Activated T-helper 17 cell treated with anti-CD3 and anti-CD28 coated beads, Interleukin-2, amount 50 U/mL, for 72 hours (primary cell): Measurements from ENCODE around the gene CFAP99. TPM values are rescaled to one million over a fixed set of nuclear protein-coding genes. Genes with fewer than 3 reads are reported as not detected.

Experiments
- ATAC-seq: fragments of 150-1000 bp; cut with Tn5 transposase; replicated peaks from 2 replicates; pipeline ENCODE4 v1.10.0; 2021; ENCODE audit warnings: mild to moderate bottlenecking, moderate library complexity
- H3K27ac Mint-ChIP-seq: one replicate; pipeline ENCODE4 v1.8.0; 2022; ENCODE audit warnings: mixed read lengths
- H3K27me3 Mint-ChIP-seq: one replicate; pipeline ENCODE4 v1.8.0; 2022; ENCODE audit warnings: mixed read lengths
- H3K36me3 Mint-ChIP-seq: one replicate; pipeline ENCODE4 v1.8.0; 2022; ENCODE audit warnings: low read depth, mild to moderate bottlenecking, mixed read lengths
- H3K4me1 Mint-ChIP-seq: one replicate; pipeline ENCODE4 v1.8.0; 2022; ENCODE audit warnings: mixed read lengths
- H3K4me3 Mint-ChIP-seq: one replicate; pipeline ENCODE4 v1.8.0; 2022; ENCODE audit warnings: mild to moderate bottlenecking, mixed read lengths
- H3K9me3 Mint-ChIP-seq: one replicate; pipeline ENCODE4 v1.8.0; 2022; ENCODE audit warnings: mixed read lengths
- total RNA-seq, 2 donors: library from RNA; stranded (reverse); gene quantifications; one replicate each; pipeline ENCODE4 v1.2.3, GENCODE V29; 2022

Gene CFAP99
- total RNA-seq, 2 donors from 2014 or later = 0.11 to 0.26 TPM

- Mint-ChIP-seq H3K36me3 (no peaks in the 10 kb centered on the region), H3K4me3 (no peak overlapping the region), H3K9me3 (no peaks in the 10 kb centered on the region), H3K4me1 (no peaks in the 10 kb centered on the region), H3K27ac (no peak overlapping the region), H3K27me3 (no peaks in the 10 kb centered on the region)
- ATAC-seq = no peak
These were observed 31.0 kb downstream of the CFAP99 start for GRCh38 chr4:2449511-2450392.

- no peaks in the 10 kb centered on the region for H3K4me1 Mint-ChIP-seq
- H3K27me3 Mint-ChIP-seq = no peaks in the 10 kb centered on the region
- no peak for ATAC-seq
- H3K4me3 Mint-ChIP-seq = no peak overlapping the region
- H3K27ac Mint-ChIP-seq = no peak overlapping the region
- H3K36me3 Mint-ChIP-seq = no peaks in the 10 kb centered on the region
- no peaks in the 10 kb centered on the region for H3K9me3 Mint-ChIP-seq
These were observed 31.8 kb downstream of the CFAP99 start for GRCh38 chr4:2450394-2451035.

GRCh38 chr4:2451036-2451520 is 32.3 kb downstream of the CFAP99 start:
- H3K9me3 Mint-ChIP-seq = no peaks in the 10 kb centered on the region
- H3K27ac Mint-ChIP-seq = no peak overlapping the region
- no peaks in the 10 kb centered on the region for H3K36me3 Mint-ChIP-seq
- H3K4me1 Mint-ChIP-seq = no peaks in the 10 kb centered on the region
- no peak for ATAC-seq
- no peaks in the 10 kb centered on the region for H3K27me3 Mint-ChIP-seq
- no peak overlapping the region for H3K4me3 Mint-ChIP-seq

- Mint-ChIP-seq H3K36me3 (no peaks in the 10 kb centered on the region), H3K4me3 (no peak overlapping the region), H3K27ac (no peak overlapping the region), H3K9me3 (no peaks in the 10 kb centered on the region), H3K27me3 (no peaks in the 10 kb centered on the region), H3K4me1 (no peaks in the 10 kb centered on the region)
- no peak for ATAC-seq
These were observed 33.3 kb downstream of the CFAP99 start for GRCh38 chr4:2451821-2452785.

GRCh38 chr4:2457481-2458295 is 38.9 kb downstream of the CFAP99 start:
- Mint-ChIP-seq H3K4me1 (no peaks in the 10 kb centered on the region), H3K27me3 (no peaks in the 10 kb centered on the region), H3K27ac (no peak overlapping the region), H3K9me3 (no peaks in the 10 kb centered on the region), H3K4me3 (no peak overlapping the region), H3K36me3 (no peaks in the 10 kb centered on the region)
- no peak for ATAC-seq

GRCh38 chr4:2458546-2459491 is 40.1 kb downstream of the CFAP99 start:
- Mint-ChIP-seq H3K9me3 (no peaks in the 10 kb centered on the region), H3K4me3 (no peak overlapping the region), H3K27me3 (no peaks in the 10 kb centered on the region), H3K36me3 (no peaks in the 10 kb centered on the region), H3K27ac (no peak overlapping the region), H3K4me1 (no peaks in the 10 kb centered on the region)
- ATAC-seq = no peak

GRCh38 chr4:2459589-2460349 is 41.0 kb downstream of the CFAP99 start:
- Mint-ChIP-seq H3K27me3 (no peaks in the 10 kb centered on the region), H3K9me3 (no peaks in the 10 kb centered on the region), H3K4me1 (no peaks in the 10 kb centered on the region), H3K27ac (no peak overlapping the region), H3K36me3 (no peaks in the 10 kb centered on the region), H3K4me3 (no peak overlapping the region)
- no peak for ATAC-seq

- H3K27me3 Mint-ChIP-seq = no peaks in the 10 kb centered on the region
- H3K27ac Mint-ChIP-seq = no peak overlapping the region
- H3K36me3 Mint-ChIP-seq = no peaks in the 10 kb centered on the region
- no peaks in the 10 kb centered on the region for H3K4me1 Mint-ChIP-seq
- H3K4me3 Mint-ChIP-seq = peak overlapping the region; percentile 66
- ATAC-seq = no peak
- H3K9me3 Mint-ChIP-seq = no peaks in the 10 kb centered on the region
These were observed 42.6 kb downstream of the CFAP99 start for GRCh38 chr4:2461246-2461960.

- Mint-ChIP-seq H3K27me3 (no peaks in the 10 kb centered on the region), H3K9me3 (no peaks in the 10 kb centered on the region), H3K4me1 (no peaks in the 10 kb centered on the region), H3K27ac (no peak overlapping the region), H3K4me3 (peak overlapping the region; percentile 66), H3K36me3 (no peaks in the 10 kb centered on the region)
- ATAC-seq = peak; percentile 96
These were observed 43.6 kb downstream of the CFAP99 start for GRCh38 chr4:2462218-2462991.

GRCh38 chr4:2462992-2463762 is 44.4 kb downstream of the CFAP99 start:
- Mint-ChIP-seq H3K27ac (no peak overlapping the region), H3K36me3 (no peaks in the 10 kb centered on the region), H3K4me1 (no peaks in the 10 kb centered on the region), H3K27me3 (no peaks in the 10 kb centered on the region), H3K9me3 (no peaks in the 10 kb centered on the region), H3K4me3 (peak overlapping the region; percentile 65)
- no peak for ATAC-seq

GRCh38 chr4:2465032-2465431 is 46.3 kb downstream of the CFAP99 start:
- Mint-ChIP-seq H3K4me3 (no peak overlapping the region), H3K27ac (no peak overlapping the region), H3K27me3 (no peaks in the 10 kb centered on the region), H3K36me3 (peaks cover 16% of the 10 kb centered on the region), H3K9me3 (no peaks in the 10 kb centered on the region), H3K4me1 (no peaks in the 10 kb centered on the region)
- no peak for ATAC-seq
